ENCODE measurements around the gene ZBTB48. TPM values are rescaled to one million over a fixed set of nuclear protein-coding genes. Genes with fewer than 3 reads are reported as not detected.

ZBTB48 gene
- total RNA-seq, 1 experiment from 2014 or later, result 35.3 TPM

GRCh38 chr1:6614019-6614928 lies 34.5 kb downstream of the ZBTB48 start:
- intact Hi-C loops (cut with micrococcal nuclease; ENCODE audit: unreplicated experiment), result no loop called here
- H3K27ac ChIP-seq (ENCODE audit: low read depth, low read length, poor library complexity, severe bottlenecking), result peak overlapping the region; percentile 88
- BruUV-seq (replicated peaks), result no TSS peak
- H3K4me3 ChIP-seq (ENCODE audit: low read depth, low read length, poor library complexity, severe bottlenecking), result peak overlapping the region; percentile 99
- H3K9me3 ChIP-seq (ENCODE audit: low read depth, low read length, poor library complexity, severe bottlenecking), result no peaks in the 10 kb centered on the region
- TF ChIP-seq EZH2 (IDR thresholded peaks at IDR 0.05; ENCODE audit: borderline replicate concordance, low read depth, low read length, poor library complexity, severe bottlenecking), result no peak
- TF ChIP-seq CTCF (conservative IDR thresholded peaks at IDR 0.05; ENCODE audit: low read depth, low read length), result no peak
- ChIA-PET POLR2A (ENCODE audit: low non-redundant PET) (interaction anchor here (1.1 kb wide), 1 partner anchor 558 kb away, joined by 4 read pairs; no protein-coding TSS in a partner anchor), CTCF (no interaction called here)
- peaks cover 5% of the 10 kb centered on the region for H3K4me1 ChIP-seq (ENCODE audit: insufficient read depth, low read length, poor library complexity, severe bottlenecking)
- H3K36me3 ChIP-seq (ENCODE audit: insufficient read depth, low read length, poor library complexity, severe bottlenecking), result peaks cover 27% of the 10 kb centered on the region
- peak; percentile 64 for DNase-seq (ENCODE audit: low spot score)
- no peaks in the 10 kb centered on the region for H3K27me3 ChIP-seq (replicated peaks; ENCODE audit: insufficient read depth, low read depth, low read length, poor library complexity)

GRCh38 chr1:6614929-6615785 lies 35.4 kb downstream of the ZBTB48 start:
- H3K9me3 ChIP-seq (ENCODE audit: low read depth, low read length, poor library complexity, severe bottlenecking), result no peaks in the 10 kb centered on the region
- POLR2A ChIA-PET (ENCODE audit: low non-redundant PET), result interaction anchor here (0.6 kb wide), 2 partner anchors 37 to 175 kb away, joined by 4 to 6 read pairs; no protein-coding TSS in a partner anchor
- H3K4me3 ChIP-seq (ENCODE audit: low read depth, low read length, poor library complexity, severe bottlenecking), result peak overlapping the region; percentile 99
- peak overlapping the region; percentile 77 for H3K27ac ChIP-seq (ENCODE audit: low read depth, low read length, poor library complexity, severe bottlenecking)
- peaks cover 35% of the 10 kb centered on the region for H3K36me3 ChIP-seq (ENCODE audit: insufficient read depth, low read length, poor library complexity, severe bottlenecking)
- CTCF ChIA-PET, result no interaction called here
- intact Hi-C loops (cut with micrococcal nuclease; ENCODE audit: unreplicated experiment), result no loop called here
- no TSS peak for BruUV-seq (replicated peaks)
- peak; percentile 27 for DNase-seq (ENCODE audit: low spot score)
- peaks cover 5% of the 10 kb centered on the region for H3K4me1 ChIP-seq (ENCODE audit: insufficient read depth, low read length, poor library complexity, severe bottlenecking)
- TF ChIP-seq CTCF (conservative IDR thresholded peaks at IDR 0.05; ENCODE audit: low read depth, low read length), result no peak
- TF ChIP-seq EZH2 (IDR thresholded peaks at IDR 0.05; ENCODE audit: borderline replicate concordance, low read depth, low read length, poor library complexity, severe bottlenecking), result no peak
- H3K27me3 ChIP-seq (replicated peaks; ENCODE audit: insufficient read depth, low read depth, low read length, poor library complexity), result no peaks in the 10 kb centered on the region

- ChIA-PET POLR2A (ENCODE audit: low non-redundant PET) (interaction anchor here (0.7 kb wide), 1 partner anchor 1893 kb away, joined by 6 read pairs; no protein-coding TSS in a partner anchor), CTCF (no interaction called here)
- intact Hi-C loops (cut with micrococcal nuclease; ENCODE audit: unreplicated experiment), result no loop called here
- Histone ChIP-seq H3K4me1 (ENCODE audit: insufficient read depth, low read length, poor library complexity, severe bottlenecking) (peaks cover 5% of the 10 kb centered on the region), H3K4me3 (ENCODE audit: low read depth, low read length, poor library complexity, severe bottlenecking) (no peak overlapping the region), H3K9me3 (ENCODE audit: low read depth, low read length, poor library complexity, severe bottlenecking) (no peaks in the 10 kb centered on the region), H3K27ac (ENCODE audit: low read depth, low read length, poor library complexity, severe bottlenecking) (no peak overlapping the region), H3K27me3 (replicated peaks; ENCODE audit: insufficient read depth, low read depth, low read length, poor library complexity) (no peaks in the 10 kb centered on the region), H3K36me3 (ENCODE audit: insufficient read depth, low read length, poor library complexity, severe bottlenecking) (peaks cover 67% of the 10 kb centered on the region)
- BruUV-seq (replicated peaks), result no TSS peak
- no peak for DNase-seq (ENCODE audit: low spot score)
- TF ChIP-seq EZH2 (IDR thresholded peaks at IDR 0.05; ENCODE audit: borderline replicate concordance, low read depth, low read length, poor library complexity, severe bottlenecking), result no peak
- TF ChIP-seq CTCF (conservative IDR thresholded peaks at IDR 0.05; ENCODE audit: low read depth, low read length), result no peak
Measured at GRCh38 chr1:6619045-6619444, 39.3 kb downstream of the ZBTB48 start.

Measured in A673 (cell line).